GM20431 (cell line): ENCODE data around the gene MAGI1.
"Not testable (repeated sequence)": the region's sequence is repeated elsewhere in the genome, so short reads cannot be mapped to it uniquely, and the experiment has no call there.

ENCODE experiments used
- in situ Hi-C: fragments of 300-500 bp; cut with MseI, MboI; formaldehyde crosslinking; loops from one replicate; pipeline ENCODE4 v1.15.0; 2020; ENCODE audit warnings: low sequenced_read_pairs; ENCODE audit not compliant: unreplicated experiment

The MAGI1 gene

DNA sequence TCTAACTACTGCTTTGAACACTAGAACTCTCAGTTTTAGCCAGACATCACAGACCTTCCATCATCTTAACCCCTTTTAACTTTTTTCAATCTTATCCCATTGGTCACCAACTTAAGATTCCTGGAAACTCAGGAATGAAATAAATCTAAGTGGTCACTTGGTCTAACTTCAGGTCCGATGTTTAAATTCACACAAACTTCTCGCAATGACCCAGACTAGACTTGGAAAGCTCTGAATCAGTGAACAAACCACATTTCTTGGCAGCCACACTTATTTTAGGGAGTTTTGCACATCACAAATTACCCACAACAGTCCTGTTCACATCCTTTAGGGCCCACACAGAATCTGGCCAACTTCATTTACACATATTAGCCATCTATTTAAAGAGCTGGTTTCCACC is 118.9 kb downstream of the MAGI1 start:
- in situ Hi-C loops, result no loop called here

DNA sequence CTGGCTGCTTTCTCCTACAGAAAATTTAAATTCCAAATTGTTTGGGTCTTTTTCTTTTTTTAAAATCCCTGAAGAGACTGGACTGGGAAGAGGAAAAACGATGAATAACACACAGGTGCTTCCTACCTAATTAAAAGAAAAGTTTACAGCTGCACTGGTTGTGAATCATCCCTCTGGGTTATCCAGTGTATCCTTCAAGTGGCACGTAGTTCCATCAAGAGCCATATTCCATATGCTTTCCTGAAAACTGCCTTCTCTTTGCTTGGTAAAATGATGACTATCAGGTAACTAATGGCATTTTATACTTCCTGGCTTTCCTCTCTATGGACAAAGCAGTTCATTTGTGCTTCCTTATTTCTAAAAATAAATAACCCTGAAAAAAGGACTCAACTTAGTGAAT is 123.2 kb downstream of the MAGI1 start:
- in situ Hi-C loops, result no loop called here

DNA sequence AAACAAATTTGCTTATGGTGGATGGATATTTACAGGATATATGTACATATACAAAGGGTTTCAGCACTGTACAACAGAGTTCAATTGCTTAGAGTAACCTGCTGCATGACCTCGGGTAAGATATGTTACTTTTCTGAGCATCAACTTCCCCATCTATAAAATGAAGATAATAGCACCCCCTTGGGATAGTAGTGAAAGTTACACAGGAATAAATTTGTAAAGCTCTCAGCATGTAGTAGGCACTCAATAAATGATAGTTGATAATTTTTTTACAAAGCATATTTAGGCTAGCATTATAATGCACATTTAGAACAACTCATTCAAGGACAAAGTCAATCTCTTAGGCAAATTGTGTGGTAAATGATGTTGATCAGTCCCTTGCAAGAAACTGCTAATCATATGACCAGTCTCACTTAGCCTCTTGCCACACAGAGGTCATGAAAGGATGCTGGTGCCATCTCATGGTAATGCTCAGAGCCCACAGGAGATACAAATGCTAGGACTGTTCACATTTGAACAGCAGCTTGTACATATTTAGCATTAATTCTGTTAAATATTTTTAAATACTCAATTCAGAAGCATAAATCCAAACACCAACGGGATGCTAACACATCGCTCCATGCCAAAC is 123.9 kb downstream of the MAGI1 start:
- in situ Hi-C loops, result no loop called here

DNA sequence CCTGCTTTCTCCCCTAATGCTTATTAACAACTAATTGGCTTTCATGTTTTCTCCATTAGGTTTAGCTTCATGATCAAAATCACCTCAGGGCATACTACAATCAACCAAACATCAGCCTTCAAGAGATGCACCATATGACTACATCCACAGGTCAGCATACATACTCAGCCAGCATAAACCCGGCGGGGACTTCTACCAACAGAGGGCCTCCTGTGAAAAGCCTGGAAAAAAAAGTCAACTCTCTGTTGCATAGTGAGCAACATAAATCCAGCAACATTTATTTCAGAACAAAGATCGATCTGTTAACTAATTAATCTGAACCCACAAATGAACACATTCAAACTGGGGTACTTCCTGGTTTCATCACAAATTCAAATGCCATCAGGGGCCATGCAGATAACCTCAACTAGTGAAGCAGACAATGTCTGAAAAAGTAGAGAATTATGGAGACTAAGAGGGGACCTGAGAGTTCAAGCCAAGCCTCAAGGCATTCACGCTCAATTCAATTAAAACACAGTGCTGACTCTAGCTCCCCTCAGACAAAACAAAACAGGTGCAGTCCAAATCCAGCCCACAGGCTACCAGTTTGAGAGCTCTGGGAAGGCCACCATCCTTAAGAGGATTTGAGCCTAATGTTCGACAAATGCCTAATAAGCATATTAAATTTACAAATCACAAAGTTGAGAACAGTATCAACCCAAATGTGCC is 124.5 kb downstream of the MAGI1 start:
- in situ Hi-C loops, result no loop called here

- in situ Hi-C loops, result no loop called here
Measured at GRCh38 chr3:65912647-65913046, 126.1 kb downstream of the MAGI1 start.

DNA sequence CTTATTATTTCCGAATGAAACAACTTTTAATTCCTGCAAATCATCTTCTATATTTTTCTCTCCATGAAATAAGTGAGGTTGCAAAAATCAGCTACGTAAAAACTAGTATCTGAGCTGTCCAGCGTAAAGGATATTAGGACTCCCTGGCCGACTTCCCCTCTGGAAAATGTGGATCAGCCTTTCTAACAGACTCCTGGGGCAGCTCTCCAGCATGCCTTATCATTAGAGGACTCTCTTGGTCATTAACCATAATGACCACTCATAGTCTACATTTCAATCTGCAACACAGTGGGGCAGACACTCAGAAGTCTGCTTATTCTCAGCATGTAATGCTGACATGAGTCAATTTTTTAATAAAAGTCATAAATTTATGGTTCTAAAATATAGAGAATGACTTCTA is 130.1 kb downstream of the MAGI1 start:
- in situ Hi-C loops, result no loop called here

DNA sequence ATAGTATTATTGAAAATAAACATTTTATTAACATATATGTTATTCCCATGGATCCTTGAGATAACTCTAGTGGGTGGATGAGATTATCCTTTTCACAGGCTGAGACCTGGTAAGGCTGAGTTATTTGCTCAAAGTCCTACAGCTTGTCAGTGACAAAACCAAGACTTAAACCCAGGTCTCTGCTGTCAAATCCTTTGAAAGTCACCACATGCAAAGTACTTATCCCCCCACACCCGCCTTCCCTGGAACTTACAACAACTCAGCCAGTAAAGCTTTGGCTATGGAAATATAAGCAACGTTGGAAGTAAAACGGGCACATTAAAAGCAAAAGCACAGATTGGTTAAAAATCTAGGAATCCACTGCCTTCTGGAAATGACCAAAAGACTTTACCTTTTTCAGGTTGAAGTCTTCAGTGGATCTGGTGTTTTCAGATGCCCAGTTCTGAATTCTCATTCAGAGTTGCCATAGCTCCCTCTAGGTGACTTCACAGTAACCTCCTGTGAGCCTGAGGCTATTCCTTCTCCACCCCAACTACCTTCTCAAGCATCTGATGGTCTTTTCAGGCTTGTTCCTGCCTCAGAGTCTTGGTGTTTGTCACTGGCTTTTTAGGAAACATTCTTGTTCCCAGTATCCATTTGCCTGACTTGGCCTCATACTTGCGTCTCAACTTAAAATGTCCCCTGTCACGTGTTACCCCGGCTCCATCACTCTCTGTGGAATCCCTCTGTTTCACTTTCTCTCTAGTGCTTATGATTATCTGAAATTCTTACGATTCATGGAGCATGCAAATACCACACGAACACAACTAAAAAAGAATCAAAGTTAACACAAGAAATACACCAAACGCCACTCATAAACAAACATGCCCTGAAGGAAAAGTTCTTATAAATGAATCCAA is 131.2 kb downstream of the MAGI1 start:
- in situ Hi-C loops, result no loop called here

DNA sequence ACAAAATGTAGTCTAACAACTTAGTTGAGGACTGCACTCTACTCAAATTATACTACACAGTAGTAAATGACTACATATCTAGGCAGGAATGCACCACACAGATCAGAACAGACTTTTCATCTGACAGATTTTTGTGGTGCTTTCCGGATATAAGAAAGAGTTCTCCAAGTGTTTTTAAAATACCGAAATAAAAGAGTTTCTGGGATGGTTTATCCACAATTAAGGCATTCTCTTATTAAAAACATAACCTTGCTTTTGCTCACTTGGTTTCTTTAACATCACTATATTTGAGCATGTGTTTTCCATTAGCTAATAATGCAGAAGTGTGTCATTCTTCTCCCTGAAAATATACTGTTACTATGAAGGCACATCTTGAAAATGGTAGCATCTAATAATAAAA is 132.9 kb downstream of the MAGI1 start:
- in situ Hi-C loops, result no loop called here

GRCh38 chr3:65904016-65904415 is 134.7 kb downstream of the MAGI1 start:
- in situ Hi-C loops, result no loop called here

- in situ Hi-C loops, result no loop called here
Measured at GRCh38 chr3:65902304-65902793, 136.4 kb downstream of the MAGI1 start.

- in situ Hi-C loops, result no loop called here
Measured at GRCh38 chr3:65901226-65901625, 137.5 kb downstream of the MAGI1 start.

GRCh38 chr3:65899226-65899625 is 139.5 kb downstream of the MAGI1 start:
- in situ Hi-C loops, result no loop called here

GRCh38 chr3:65897766-65898165 is 141.0 kb downstream of the MAGI1 start:
- in situ Hi-C loops, result no loop called here

DNA sequence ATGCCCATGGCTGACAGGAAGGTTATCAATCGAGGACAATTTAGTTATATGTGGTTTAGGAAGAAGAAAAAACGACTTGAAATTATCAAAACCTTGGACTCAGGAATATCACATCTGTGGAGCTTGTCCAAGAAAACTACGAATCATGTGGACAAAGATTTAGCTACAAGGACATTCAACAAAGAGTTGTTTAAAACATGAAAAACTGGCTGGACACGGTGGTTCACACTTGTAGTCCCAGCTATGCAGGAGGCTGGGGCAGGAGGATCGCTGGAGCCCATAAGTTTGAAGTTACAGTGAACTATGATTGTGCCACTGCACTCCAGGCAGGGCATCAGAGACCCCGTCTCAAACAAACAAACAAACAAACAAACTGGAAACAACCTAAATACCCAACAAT is 142.4 kb downstream of the MAGI1 start:
- in situ Hi-C loops, result no loop called here

DNA sequence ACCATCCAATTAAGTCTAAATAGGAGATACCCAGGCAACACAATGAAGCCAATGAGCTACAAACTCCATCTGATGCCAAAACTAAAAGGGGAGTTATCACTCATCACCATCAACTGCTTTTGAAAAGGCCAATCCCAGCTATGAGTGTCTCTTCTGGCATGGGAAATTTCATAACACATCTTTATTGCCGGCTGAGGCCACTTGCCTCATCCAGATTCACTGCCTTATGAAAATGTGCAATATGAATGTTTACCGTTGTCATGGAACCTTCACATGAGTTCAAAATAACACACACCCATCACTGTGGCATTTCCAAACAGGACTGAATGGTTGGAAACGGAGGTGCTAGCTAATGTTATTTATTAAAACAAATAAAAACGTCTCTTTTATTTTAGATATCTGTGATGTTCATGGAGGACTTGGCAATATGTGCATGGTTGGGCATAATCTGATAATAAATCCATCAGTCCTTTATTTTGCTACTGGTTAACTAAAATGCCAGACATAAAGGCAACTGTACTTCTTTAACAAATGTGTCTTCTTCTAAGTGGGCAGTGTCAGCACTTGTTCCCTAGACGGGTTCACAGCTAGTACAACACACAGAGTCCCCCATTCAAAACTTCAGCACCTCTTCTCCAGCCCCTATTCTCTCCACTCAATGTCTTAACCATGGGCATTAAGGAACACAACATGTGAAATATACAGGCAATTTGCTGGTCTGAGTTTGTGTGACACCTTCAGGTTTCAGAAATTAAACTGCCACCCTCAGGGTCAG is 143.9 kb downstream of the MAGI1 start:
- in situ Hi-C loops, result no loop called here

DNA sequence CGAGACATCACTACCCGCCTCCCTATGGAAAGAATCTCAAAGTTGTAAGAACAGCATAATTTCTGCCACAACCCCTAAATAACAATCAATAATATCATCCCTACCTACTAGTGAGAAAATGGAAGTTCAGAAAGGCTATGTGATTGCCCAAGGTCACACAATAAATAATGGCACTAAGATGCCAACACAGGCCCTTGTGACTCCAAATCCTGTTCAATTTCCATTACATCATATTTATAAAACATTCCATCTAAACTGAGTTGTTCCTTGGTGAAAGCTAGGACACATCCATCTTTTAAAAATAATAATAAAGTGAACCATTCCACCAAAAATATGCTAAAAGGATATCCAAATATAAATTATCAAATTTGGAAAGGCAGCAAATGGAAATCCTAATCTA is 144.6 kb downstream of the MAGI1 start:
- in situ Hi-C loops, result no loop called here

GRCh38 chr3:65893631-65894030 is 145.1 kb downstream of the MAGI1 start:
- in situ Hi-C loops, result no loop called here

- in situ Hi-C loops, result not testable (repeated sequence)
Measured at GRCh38 chr3:65891477-65891876, 147.2 kb downstream of the MAGI1 start.

GRCh38 chr3:65890328-65890727 is 148.4 kb downstream of the MAGI1 start:
- in situ Hi-C loops, result no loop called here

- in situ Hi-C loops, result no loop called here
Measured at GRCh38 chr3:65889707-65890099, 149.0 kb downstream of the MAGI1 start.
